Measurements from ENCODE around the gene ACSM2A.
"Not testable (repeated sequence)": the region's sequence is repeated elsewhere in the genome, so short reads cannot be mapped to it uniquely, and the experiment has no call there.

Gene ACSM2A

DNA sequence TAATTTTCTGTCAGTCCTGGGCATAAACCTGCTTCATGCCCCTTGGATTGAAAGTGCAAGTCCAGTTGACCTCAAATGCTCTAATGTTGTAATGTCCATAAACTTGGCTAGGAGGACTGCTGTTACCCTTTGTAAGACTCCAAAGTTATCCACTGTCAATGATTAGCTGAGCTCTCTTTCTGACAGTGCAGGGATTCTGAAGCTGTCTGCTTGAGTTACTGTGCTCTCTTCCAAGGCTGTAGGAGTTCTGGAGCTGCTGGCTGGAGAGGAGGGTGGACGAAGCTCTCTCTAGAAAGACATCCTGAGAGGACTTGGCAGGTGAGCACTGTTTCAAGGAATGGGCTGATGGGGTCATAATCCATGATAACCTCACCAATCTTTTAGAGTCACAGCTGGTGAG is at the start of gene ACSM2A:
TSS of gene ACSM2A (plus strand) at position 158 of the 400 bp plus-strand sequence. CDS start 8,594 bp downstream, outside the sequence.
- DNase-seq: not testable (repeated sequence)

DNA sequence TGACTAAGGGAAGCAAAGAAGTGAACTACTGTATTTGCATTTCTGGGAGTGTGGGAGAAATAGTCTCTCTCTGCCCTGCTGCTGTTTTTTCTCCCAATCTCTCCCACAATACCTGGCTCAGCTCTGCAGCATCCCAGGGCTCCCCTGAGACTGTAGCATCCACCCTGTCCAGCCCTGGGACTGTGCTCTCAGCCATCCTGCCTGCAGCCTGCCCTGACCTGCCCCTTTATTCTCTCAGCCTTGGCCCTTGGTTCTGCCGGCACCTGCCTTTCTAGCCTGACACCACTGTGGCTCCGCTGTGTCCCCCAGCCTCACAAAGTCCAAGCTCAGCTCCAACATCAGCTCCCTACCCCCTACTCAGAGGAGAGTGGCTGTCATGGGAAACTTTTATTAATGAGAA is 48.7 kb upstream of the ACSM2A start:
- no peak for DNase-seq

GRCh38 chr16:20404637-20405036 is 46.7 kb upstream of the ACSM2A start, which contains the start of gene PDILT:
Gene PDILT (minus strand): TSS chr16:20404737. CDS start chr16:20399300, 5,437 bp downstream.
- DNase-seq: no peak

- DNase-seq: no peak
These were observed 41.8 kb upstream of the ACSM2A start, which contains the start of gene ACSM5 for GRCh38 chr16:20409398-20410120. Gene ACSM5 (plus strand): TSS chr16:20409534. CDS start chr16:20411485, 1,951 bp downstream.

DNA sequence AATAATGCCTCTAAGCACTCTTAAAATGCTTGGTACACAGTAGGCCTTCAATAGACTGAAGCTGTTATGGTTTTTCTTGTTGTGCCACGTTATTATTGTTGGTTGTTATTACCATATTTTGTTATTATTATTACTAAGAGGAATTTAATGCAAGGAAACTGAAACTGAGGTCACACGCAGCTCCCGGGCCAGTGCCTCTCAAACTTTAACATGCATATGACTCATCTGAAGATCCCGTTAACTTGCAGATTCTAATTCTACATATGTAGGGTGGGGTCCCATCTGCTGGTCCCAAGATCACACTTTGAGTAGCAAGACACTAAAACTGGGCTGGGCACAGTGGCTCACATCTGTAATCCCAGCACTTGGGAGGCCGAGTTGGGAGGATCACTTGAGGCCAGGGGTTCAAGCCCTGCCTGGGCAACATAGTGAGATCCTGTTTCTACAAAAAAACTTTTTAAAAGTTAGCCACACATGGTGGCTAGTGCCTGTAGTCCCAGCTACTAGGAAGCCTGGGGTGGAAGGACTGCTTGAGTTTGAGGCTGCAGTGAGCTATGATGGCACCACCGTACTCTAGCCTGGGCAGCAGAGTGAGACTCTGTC is 41.1 kb upstream of the ACSM2A start:
- DNase-seq: no peak

- no peak for DNase-seq
These were observed 40.3 kb upstream of the ACSM2A start for GRCh38 chr16:20411055-20411454.

DNA sequence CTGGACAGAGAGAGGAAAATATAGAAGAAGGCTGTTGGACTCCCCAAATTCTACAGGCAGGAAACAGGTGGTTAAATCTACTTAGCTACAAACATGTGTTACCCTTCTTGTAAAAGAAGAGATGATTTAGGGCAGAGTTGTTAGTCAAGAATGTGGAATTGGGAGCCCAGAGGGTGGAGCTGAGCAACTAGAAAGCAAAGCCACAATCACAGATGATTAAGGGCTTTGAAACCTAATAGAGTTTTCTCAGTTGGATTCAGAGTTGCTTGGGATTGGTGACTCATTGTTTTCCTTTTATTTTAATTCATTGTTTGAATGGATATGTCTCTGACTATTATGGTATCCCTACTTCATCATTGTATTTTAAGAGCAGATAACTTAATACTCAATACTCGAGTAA is 35.8 kb upstream of the ACSM2A start:
- DNase-seq: no peak

DNA sequence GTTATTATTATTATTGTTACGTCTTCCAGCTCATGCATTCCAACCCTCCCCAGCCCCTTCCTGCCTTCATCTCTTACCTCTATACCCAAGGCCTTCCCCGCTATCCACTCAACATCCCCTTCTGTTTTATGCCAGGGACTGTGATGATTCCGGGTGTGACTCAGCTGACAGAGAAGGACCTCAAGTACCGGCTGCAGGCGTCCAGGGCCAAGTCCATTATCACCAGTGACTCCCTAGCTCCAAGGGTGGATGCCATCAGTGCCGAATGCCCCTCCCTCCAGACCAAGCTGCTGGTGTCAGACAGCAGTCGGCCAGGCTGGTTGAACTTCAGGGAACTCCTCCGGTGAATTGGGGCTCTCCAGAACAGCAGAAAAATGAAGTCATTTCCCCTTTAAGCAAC is 32.2 kb upstream of the ACSM2A start:
- DNase-seq: not testable (repeated sequence)

- not testable (repeated sequence) for DNase-seq
These were observed 29.6 kb upstream of the ACSM2A start for GRCh38 chr16:20421748-20422147.

DNA sequence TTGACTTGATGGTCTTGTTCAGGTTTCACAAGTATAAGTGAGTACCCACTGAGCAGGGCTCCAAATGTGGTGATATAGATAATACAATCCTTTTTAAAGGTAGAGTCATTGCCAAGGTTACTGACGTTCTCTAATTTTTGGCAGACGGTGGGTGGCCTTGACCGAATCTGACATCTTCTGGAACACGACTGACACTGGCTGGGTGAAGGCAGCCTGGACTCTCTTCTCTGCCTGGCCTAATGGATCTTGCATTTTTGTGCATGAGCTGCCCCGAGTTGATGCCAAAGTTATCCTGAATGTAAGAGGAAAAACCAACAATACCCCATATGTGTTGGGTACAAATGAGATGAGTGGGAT is 27.6 kb upstream of the ACSM2A start:
- DNase-seq: not testable (repeated sequence)

GRCh38 chr16:20424129-20424866 is 27.0 kb upstream of the ACSM2A start:
- DNase-seq: no peak

- DNase-seq: not testable (repeated sequence)
These were observed 23.9 kb upstream of the ACSM2A start for GRCh38 chr16:20427401-20427797.

- DNase-seq: not testable (repeated sequence)
These were observed 21.8 kb upstream of the ACSM2A start for GRCh38 chr16:20429499-20429898.

GRCh38 chr16:20430480-20430879 is 20.8 kb upstream of the ACSM2A start:
- DNase-seq: not testable (repeated sequence)

DNA sequence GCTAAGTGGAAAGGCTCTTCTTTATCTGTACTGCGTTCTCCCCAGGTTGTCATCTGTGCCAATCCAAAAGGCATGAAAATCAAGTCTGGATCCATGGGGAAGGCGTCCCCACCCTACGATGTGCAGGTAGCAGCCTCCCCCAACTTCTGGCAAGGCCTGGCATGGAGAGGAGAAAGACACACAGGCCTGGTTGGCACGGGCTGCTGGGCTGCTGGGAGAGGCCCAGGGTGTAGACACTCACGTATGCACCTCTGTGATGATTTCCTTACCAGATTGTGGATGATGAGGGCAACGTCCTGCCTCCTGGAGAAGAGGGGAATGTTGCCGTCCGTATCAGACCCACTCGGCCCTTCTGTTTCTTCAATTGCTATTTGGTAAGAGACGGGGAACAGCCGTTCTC is 20.4 kb upstream of the ACSM2A start:
- DNase-seq: no peak

- not testable (repeated sequence) for DNase-seq
These were observed 12.4 kb upstream of the ACSM2A start for GRCh38 chr16:20438950-20439349.

- not testable (repeated sequence) for DNase-seq
These were observed 11.5 kb upstream of the ACSM2A start for GRCh38 chr16:20439820-20440231.

DNA sequence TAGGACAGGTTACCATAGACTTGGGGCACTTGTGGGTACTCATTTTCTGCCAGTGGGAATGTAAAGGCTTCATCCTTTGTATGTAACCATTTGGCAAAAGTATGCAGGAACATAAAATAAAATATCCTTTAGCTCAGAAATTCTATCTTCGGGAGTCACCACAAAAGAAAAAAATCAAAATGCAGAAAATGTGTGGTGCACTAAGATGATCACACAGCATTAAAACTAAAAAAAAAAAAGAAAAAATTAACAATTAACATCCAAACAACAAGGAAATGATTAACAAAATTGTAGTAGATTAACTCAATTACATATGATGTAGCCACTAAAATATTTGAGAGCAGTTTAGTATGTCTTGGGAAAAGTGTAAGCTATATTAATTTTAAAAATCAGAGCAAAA is 10.6 kb upstream of the ACSM2A start:
- not testable (repeated sequence) for DNase-seq

GRCh38 chr16:20441191-20441590 is 10.1 kb upstream of the ACSM2A start:
- no peak for DNase-seq

GRCh38 chr16:20441859-20442258 is 9.5 kb upstream of the ACSM2A start:
- not testable (repeated sequence) for DNase-seq

DNA sequence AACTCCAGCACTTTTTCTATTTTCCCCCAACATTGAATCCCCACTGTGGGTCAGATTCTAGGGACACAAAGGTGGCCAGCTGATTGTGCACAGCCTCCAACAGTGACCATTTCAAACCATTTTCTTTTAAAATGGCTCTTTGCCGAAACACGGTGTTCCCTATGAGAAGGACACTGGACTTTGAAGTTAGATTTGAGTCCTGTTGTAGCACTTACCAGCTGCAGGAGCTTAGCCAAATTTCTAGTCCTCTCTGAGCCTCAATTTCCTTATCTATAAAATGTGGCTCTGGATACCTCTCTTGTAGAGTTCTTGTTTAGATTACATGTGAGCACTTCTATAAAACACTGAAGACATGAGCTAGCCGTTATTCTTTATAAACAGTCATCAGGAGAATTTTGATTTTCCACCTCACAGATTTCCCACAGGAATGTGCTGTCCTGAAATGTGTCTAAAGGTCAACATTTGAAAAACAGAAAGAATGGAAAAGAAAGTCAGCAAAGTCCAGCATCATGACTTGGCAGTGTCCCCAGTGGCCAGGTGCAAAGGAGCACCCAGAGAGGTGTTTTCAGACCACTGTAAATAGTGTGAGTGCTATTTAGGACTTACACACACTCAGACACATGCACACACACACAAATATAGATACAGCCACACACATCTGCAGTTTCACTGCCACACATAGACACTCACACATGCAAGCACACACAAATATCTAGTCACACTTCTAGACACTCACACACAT is 4.5 kb upstream of the ACSM2A start:
- DNase-seq: not testable (repeated sequence)

- DNase-seq: not testable (repeated sequence)
These were observed 2.3 kb downstream of the ACSM2A start for GRCh38 chr16:20453633-20454032.

DNA sequence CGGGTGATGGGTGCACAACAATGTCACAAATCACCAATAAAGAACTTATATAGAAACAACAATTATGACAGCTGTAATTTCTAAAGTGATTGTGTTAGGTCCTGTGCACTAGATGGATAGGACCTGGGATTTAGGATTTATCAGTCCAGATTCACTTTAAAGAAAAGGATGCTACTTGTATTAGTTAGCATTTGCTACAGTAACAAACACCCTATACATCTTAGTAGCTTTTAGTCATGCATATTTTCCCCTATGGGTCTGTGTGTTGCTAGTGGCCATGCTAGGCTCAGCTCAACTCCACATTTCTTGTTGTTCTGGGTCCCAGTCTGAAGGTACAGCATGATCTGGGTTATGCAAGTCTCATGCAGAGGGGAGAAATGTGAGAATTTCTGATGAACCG is 7.9 kb downstream of the ACSM2A start:
- not testable (repeated sequence) for DNase-seq
